Stimulated activated CD8-positive, alpha-beta memory T cell treated with anti-CD3 and anti-CD28 coated beads, Interleukin-4, amount 100 ng/mL, for 24 hours (primary cell): ENCODE measurements around the gene CD7.

ENCODE experiments used
- DNase-seq: peaks from one replicate; pipeline ENCODE4 v3.0.0-alpha.2; 2020; ENCODE audit warnings: low read depth

CD7 gene

DNA sequence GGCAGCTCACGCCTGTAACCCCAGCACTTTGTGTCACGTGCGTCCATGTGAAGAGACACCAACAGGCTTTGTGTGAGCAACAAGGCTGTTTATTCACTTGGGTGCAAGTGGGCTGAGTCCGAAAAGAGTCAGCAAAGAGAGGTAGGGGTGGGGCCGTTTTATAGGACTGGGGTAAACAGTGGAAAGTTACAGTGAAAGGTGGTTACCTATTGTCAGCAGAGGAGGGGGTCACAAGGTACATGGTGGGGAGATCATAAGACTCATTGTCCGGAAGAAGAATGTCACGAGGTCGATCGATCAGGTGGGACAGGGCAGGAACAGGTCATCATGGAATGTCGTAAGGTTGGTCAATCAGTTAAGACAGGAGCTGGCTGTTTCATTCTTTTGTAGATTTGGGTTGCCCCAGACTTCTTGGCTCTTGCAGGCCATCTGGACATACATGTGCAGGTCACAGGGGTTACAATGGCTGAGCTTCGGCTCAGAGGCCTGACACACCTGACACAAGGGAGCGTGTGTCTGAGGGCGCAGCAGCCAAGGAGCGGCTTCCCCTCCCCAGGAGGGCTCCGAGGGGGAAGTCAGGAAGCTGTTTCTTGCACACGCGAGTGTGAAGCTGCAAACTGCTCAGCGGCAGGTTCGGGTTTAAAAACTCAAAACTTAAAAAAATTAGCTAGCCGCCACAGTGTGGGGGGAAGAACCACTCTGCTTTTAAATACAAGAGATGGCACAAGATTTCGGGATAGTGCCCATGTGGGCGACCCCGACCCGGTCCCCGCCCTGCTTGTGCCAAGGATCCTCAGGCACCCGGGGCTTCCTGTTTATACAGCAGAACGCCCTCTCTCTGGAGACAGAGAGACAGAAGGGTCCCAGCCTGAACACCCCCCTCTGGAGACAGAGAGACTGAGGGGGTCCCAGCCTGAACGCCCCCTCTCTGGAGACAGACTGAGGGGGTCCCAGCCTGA, 29.2 kb upstream of the CD7 start:
- no peak for DNase-seq

DNA sequence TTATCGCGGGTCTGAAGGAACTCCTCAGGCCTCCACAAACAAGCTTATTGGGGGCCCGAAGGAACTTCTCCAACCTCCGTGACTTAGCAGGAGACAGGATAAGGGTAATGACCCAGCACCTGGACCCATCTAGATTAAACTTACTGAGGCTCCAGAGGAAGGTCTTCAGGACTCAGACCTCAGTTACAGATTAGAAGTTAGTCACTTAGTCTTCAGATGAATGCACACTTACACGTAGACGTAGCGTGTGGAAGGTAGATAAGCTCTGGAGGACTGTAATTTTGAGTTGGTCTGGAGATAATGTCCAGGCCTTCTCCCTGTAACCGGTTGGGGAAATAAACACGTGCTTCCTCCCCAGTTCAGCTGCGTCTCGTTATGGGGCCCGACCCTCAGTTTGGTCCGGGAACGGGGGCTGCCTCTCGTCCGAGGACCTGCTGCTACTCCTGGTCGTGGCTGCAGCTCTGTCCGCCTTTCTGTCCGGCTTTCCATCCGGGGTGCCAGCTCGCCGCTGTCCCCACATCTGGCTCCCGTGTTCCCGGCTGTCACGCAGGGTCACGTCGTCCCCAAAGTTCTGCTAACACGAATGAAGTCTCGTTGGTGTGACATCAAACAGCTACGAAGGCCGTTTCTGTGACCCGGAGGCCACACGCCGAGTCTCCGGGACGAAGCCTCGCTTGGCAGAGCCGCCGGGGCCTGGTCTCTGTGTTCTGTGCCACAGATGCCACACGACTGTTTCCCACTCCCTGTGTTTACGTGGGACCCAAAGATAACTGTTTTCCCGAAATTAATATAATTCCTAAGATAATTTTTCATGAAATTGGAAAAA, 28.0 kb upstream of the CD7 start:
- DNase-seq = no peak

DNA sequence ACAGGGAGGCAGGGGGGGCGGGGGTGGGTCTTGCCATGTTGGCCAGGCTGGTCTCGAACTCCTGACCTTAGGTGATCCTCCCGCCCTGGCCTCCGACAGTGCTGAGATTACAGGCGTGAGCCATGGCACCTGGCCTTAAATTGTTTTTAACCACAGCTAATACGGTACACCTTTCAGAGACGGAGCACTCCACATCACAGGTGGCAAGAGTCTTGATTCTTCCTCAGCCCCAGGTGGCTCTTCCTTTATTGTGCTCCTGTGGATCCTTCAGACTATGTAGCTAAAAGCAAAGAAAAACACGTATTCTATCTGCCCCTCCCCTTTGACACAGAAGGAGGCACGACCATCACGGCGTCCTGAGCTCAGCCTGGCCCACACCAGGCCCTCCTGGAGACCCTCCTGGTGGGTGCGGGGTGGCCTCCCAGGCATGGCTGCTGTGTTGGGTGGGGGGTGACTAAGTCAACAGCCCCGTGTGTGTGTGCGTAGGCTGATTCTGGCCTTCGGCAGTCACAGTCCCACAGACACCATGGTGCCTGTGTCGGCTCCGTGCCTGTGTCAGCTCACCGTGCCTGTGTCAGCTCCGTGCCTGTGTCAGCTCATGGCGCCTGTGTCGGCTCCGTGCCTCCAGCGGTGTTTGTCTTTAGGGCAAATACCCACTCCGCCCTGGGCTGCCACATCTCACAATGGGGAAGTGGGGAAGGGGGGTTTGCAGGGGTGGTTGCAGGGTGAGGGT, 26.9 kb upstream of the CD7 start:
- no peak for DNase-seq

DNA sequence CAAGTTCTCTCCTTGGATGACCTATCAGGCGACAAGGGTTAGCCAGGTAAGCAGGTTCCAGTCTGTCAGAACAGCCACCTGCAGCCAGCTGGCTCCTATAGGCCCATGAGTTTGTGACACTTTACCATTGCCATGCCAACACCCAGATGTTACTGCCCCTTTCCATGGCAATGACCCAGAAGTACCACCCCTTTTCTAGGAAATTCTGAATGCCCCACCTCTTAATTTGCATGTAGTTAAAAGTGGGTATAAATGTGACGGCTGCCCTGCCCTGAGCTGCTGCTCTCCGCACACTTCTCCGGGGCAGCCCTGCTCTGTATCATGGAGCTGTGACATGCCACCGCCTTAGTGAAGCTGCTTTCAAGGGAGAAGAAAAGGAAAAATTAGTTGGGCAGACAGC, 26.2 kb upstream of the CD7 start:
- no peak for DNase-seq

DNA sequence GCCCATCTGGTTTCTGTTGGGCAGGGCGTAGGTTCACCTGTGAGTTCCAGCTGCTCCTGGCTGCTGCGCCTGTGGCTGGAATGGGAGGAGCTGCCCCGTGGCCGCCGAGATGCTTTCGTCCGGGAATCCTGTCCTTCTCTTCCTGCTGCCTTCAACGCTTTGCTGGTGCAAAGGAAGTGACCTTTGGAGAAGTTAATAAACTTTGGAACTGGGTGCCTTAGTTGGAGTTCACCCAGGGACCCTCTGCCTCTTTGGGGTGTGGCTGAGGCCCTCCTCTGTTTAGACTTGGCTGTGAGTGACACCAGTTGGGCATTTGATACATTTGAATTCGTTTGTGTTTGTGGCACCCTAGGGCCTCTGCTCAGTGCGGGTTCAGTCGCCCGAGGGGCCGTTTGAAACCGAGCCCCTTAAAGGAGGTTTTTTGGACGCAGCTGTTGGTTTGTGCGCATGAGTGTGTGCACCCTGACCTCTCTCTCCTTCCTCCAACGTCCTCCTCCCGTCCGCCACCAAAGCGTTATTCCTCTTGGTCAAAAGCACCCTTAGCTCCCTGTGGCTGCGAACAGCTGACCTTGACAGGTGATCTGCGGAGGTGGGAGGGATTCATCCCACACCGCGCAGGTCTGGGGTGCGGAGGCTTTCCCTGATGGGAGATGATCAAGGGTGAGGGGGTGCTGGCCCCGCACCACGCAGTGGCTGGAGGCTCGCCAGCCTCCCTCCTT, 25.1 kb upstream of the CD7 start:
- DNase-seq = no peak

DNA sequence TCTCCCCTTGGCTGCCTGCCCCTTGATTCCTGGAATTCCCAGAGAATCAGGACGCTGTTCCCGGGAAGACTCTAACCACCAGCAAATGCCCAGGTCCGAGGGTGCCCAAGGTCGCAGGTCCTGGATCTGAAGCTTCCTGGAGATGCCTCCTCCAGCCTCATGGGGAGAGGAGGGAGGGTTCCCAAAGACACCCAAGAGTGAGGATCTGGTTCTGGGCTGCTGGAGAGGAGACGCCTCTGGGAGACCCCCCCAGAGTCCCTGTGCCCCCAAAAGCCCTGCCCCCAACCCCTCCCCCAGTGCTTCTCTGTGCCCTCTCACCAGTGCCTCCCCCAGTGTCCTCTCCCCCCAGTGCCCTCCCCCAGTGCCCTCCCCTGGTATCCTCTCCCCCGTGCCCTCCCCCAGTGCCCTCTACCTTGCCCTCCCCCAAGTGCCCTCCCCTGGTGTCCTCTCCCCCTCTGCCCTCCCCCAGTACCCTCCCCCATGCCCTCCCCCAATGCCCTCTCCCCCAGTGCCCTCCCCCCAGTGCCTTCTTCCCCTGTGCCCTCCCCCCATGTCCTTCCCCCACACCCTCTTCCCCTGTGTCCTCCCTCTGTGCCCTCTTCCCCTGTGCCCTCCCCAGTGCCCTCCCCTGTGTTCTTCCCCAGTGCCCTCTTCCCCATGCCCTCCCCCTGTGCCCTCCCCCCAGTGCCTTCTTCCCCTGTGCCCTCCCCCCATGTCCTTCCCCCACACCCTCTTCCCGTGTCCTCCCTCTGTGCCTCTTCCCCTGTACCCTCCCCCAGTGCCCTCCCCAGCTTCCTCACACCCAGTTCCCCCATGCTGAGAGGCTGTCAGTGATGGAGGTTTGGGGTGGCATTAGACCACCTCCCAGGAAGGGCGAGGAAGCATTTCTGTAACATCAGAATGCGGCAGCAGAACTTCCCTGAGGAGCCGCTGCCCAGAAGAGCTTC, 22.5 kb upstream of the CD7 start:
- DNase-seq = no peak

DNA sequence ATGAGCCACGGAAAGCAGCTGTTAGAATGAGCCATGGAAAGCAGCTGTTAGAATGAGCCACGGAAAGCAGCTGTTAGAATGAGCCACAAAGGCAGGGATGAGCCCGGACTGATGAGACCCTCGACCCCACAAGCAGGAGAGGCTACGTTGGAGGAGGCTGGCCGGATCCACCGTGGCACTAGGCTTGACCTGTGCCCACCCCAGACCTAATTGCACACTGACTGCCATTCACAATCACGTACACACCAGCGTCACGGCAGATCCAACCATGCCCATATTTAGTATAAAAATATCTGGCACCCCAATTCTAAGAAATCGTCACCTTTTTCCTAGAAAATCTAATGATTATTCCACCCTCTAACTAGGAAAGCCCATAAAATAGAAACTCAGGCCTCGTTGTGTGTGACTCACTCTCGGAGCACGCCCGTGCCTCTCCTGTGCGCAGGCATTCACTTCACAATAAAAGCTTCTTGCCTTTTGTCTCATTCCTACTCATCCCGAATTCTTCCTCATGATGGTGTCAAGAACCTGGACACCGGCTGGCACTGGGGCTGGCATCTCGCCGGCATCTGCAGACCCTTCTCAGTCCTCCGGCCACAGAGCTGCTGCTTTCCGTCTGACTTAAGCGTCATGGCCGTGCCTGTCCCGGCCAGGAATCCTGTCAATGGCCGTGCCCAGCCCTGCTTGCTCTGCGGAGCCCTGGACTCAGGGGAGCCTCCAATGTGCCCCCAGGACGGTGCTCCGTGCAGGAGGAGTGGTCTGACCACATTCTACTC, 21.6 kb upstream of the CD7 start:
- DNase-seq = no peak

DNA sequence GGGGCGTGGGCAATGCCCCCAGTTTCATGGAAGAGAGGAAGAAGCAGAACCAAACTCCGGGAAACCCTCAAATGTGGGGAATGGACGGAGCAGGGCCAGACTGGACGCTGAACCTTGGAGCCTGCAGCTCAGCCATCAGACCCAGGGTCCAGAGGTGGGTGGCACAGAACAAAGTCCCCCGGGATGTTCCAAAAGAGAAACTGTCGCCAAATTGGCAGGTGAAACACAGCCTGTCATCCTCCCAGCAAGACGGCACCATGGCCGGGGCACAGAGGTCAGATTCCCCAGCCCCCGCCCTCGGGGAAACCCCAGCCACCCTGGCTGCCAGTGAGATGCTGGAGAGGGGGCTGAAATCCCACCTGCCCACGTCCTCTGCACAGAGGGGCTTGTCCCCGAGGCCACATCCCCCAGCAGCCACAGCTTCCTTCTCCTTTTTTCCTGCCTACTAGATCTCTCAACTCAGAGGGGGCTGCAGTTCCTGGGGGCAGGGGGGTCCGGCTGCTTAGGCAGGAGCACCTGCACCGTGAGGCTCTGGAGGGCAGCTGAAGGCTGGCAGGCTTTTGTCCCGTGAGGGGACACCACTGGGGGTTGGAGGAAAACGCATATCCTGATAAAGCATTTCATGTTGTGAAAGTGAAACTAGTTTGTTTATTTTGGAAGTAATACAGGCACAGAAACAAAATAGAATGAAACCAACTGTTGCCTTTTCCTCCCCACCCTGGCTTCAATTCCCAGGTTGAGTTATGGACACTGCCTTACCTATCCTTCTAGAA, 17.4 kb upstream of the CD7 start:
- no peak for DNase-seq

DNA sequence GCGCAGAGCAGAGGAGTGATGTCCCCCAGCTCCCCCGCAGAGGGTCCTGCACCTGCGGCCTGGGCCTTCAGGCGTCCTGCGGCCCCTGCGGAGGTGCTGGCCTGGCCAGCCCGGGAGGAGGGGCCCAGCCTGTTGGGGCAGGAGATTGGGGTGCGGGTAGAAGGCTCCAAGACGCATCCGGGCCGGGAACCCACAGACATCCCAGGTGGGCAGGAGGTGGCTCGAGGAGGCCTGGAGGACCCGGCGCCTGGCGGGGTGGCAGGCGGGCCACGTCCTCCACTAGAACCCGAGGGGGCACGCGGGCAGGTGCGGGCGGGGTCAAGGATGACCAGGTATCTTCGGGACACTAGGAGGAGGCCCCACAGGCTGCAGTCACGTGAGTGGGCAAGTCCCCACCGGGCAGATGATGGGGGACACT, 16.8 kb upstream of the CD7 start:
- no peak for DNase-seq

DNA sequence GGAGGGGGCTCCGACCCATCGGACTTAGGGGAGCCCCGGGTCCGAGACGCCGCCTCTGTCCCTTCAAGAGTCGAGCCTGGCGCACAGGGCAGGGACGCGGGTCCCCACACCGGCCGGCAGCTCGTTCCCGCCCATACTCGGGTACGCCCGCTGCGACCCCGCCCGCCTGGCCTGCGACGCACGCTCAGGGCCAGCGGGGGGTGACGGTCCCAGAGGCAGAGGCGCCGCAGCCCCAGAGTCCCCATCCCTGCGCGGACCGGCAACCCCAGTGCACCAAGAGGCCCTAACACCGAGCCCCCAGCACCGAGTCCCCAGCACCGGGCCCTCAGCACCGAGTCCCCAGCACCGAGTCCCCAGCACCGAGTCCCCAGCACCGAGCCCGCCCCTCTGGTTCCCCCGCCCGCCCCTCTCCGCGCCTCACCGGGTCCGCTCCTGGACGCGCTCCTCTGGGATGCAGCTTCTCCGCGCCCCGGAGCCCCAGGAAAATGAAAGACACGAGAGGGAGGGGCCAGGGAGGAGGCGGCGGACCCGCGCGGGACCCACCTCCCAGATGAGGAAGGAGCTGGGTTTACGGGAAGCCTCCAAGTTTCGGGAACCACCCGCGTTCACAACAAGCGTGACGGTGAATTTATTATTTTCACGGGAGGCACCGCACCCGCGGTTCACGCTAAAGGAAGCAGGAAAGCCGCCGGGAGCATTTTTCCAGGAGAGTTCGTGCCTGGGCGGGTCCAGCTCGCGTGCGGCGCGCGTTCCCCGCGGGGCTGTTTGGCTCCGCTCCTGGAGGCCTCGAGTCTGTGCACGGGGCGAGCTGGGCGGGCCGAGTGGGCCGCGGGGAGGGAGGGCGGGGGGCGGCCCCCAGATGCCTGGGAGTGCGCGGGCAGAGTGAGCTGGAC, 16.1 kb upstream of the CD7 start, which contains the start of gene SECTM1:
Gene SECTM1 (minus strand): TSS at position 488 of the 893 bp plus-strand sequence. CDS start 6,526 bp downstream, outside the sequence.
- no peak for DNase-seq

DNA sequence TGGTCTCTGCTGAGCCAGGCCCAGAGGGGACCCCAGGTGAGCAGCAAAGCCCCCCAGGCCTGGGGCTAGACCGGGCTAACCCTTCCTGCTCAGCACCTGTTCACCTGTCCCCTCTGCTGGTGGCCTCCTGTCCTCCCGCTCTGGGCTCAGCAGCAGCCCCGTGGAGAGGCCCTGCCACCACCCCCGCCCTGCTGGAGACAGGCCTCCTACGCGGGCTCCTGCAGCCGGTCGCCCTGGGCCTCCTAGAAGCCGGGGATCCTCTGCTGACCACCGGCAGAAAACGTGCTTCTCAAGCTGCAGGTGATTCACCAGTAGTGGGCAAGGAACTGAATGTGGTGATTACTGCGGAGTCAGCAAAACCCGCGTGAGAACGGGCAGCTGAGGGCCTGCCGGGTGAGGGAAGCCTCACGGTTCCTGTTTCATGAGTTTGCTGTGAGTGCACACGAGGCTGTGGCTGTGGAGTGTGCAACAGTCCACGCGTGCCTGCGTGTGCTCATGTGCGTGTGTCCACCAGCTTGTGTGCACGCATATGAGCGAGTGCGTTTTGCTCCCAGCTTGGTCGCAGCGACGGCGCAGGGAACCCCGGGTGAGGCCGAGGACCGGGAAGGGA, 15.4 kb upstream of the CD7 start:
- no peak for DNase-seq

DNA sequence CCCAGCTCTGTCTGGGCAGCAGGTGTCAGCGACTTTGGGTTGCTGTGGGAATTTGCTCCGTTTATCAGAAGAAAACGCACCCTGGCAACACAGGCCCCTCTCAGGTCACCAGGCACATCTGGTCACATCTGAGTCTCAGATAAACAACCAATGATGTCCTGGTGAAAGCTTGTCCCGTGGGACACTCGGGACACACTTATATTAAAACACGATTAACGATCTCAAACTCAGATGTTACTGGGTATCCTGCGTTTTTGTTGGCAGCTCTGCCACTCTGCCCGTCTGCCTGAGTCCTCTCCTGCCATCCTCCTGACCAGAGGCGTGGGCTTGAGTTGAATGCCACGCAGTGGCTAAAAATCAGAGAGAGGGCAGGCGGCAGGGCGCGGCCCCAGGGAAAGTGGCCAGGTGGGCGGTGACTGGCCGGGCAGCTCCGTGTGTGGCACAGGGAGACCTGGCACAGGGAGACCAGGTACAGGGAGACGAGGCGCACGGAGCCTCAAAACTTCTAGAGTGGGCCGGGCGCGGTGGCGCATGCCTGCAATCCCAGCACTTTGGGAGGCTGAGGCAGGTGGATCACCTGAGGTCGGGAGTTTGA, 14.0 kb upstream of the CD7 start:
- DNase-seq = no peak

DNA sequence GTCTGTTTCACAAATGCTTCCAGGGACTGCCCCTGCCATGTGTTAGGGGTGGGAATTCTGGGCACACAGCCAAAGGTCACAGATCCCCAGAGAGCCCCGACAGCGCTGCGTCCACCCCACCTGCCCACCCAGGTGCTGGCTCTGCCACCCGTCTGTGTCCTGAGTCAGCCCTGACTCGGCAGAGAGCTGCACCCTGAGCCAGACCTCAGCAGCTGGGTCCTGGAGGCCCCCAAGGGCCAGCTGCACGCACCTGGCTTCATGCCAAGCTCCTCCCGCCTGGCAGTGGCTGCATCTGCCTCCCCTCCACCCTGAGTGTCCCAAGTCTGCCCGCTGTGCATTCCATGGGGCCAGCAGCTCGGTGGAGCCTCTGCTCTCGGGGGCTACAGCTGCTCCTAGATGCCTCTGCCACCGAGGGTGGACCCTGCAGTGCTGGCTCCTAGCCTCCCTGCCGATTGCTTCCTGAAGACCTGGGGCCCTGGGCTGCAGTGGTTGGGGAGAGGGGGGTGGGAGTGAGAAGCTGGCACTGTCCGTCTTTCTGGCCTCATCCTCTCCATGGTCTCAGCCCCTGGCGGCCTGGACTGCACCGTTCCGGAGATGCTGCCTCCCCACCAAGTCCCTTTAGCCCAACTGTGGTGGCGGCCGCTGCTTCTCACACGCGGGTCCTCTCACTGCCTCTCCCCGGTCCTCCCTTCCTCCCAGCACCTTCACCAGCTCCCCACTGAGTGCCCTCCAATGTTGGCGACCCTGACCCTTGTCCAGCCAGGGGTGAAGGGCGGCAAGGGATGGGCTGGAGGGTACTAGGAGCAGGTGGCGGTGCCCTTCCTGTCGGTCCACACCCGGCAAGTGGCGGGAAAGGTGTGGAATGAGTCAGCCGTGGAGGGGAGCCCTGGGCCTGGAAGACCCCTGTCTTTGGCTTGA, 13.2 kb upstream of the CD7 start:
- no peak for DNase-seq

DNA sequence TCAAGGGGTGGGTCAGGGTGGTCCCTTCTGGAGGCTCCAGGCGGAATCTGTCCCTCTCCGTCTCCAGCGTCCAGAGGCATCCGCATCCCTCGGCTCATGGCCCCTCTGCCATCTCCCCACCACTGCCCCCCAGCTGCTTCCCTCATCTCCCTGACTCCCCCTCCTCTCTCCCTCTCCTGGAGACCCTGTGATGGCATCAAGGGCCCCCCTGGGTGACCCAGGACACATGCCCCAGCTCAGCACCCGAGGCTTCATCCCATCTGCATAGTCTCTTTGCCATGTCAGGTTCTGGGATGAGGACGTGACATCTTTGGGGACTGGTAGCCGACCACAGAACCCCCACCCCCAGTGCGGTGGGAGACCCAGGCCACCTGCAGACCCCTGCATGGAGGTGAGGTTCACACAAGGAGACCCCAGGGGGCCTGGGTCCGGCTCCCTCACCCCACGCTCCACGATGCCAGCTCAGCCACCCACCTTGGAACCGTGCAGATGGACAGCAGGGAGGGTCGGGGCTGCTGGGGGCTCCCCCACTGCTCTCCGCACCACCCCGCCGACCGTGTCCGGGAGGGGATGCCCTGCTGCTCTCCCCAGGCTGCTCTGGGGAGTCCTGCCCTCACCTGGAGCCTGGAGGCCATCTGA, 12.4 kb upstream of the CD7 start:
- no peak for DNase-seq

DNA sequence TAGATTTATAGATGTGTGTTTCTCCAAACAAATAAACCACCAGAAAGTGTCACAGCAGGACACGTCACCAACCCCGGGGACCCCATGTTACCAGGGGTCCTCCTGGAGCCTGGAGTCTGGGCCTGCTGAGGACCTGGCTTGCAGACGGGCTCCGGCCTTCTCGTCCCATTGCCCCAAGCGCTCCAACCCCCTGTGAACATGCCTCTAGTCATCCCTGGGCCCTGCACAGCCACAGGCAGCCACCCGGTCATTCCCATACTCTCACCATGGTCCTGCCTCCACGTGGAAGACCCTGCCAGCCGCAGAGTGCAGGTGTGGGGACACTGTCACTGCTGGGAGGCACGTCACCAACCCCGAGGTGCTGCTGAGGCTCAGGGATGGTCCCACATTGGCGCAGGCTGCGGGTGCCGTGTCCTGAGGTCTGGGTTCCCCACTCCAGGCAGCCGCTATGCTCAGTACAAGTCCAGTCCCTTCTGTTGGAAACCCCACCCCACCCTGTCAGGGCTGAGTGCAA, 11.6 kb upstream of the CD7 start:
- DNase-seq = no peak
